GM12873 (cell line): Measurements from ENCODE around the gene ENPP3.

Source experiments
- TF ChIP-seq, protein P1 (sequence below): IDR thresholded peaks from 2 replicates; pipeline ENCODE4 v1.5.1; 2012; ENCODE audit warnings: low read depth, mild to moderate bottlenecking, moderate library complexity, low read length, control low read depth; ENCODE audit not compliant: insufficient read depth; ENCODE audit errors: missing control alignments

The ENPP3 gene

DNA sequence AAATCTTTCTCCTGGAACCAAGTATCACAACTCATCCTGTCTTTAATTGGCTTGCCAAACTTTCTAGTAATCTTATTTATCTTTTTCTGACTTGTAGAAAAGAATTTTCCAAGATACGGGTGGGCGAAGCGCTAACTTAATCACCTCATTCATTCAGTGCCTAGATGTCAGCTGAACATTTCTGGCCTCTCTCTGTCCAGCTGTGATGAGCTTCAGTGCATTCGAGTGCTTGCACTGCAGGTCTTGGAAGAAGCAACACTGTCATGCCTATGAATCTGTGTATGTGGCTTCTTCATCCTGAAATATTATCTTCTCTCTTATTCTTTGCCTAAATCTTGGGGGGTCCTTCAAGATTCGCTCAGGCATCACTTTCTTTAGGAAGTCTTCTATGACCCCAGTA is 154.4 kb downstream of the ENPP3 start:
- TF ChIP-seq, protein P1, sequence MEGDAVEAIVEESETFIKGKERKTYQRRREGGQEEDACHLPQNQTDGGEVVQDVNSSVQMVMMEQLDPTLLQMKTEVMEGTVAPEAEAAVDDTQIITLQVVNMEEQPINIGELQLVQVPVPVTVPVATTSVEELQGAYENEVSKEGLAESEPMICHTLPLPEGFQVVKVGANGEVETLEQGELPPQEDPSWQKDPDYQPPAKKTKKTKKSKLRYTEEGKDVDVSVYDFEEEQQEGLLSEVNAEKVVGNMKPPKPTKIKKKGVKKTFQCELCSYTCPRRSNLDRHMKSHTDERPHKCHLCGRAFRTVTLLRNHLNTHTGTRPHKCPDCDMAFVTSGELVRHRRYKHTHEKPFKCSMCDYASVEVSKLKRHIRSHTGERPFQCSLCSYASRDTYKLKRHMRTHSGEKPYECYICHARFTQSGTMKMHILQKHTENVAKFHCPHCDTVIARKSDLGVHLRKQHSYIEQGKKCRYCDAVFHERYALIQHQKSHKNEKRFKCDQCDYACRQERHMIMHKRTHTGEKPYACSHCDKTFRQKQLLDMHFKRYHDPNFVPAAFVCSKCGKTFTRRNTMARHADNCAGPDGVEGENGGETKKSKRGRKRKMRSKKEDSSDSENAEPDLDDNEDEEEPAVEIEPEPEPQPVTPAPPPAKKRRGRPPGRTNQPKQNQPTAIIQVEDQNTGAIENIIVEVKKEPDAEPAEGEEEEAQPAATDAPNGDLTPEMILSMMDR: no peak

DNA sequence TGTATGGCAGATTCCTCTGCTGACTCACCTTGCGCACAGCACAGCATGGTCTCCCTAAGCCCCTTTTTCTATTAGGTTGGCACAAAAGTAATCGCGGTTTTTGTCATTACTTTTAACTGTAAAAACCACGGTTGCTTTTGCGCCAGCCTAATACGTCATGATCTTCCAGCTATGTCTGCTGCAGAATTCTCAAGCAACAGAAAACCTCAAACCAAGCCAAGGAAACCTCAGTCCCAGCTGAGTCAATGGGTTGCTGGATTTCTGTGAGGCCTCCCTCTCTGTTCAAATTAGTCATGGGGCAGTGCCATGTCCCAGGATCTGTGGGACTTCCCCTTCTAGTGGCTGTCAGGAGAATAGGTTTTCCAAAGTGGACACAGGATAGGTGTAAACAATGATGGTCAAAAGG is 155.0 kb downstream of the ENPP3 start:
- TF ChIP-seq, protein P1: no peak

DNA sequence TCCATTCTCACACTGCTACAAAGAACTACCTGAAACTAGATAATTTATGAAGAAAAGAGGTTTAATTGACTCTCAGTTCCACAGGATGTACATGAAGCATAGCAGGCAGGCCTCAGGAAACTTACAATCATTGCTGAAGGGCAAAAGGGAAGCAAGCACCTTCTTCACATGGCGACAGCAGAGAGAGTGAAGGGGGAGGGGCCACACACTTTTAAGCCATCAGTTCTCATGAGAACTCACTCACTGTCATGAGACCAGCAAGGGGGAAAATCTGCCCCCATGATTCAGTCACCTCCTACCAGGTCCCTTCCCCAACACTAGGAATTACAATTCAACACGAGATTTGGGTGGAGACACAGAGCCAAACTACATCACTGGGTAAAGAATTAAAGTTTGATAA is 158.3 kb downstream of the ENPP3 start:
- TF ChIP-seq, protein P1: no peak
